Left renal cortex interstitium (tissue), 4 donors: ENCODE measurements around the gene KLHL15. TPM values are rescaled to one million over a fixed set of nuclear protein-coding genes. Genes with fewer than 3 reads are reported as not detected.
"Not testable (repeated sequence)": the region's sequence is repeated elsewhere in the genome, so short reads cannot be mapped to it uniquely, and the experiment has no call there.

Experiments
- DNase-seq, 4 donors: peaks; one replicate each; pipeline ENCODE4 v3.0.0-alpha.2; 2013; ENCODE audit warnings: low read depth in 4 of 4, low spot score in 2 of 4, missing footprints in 1 of 4
- polyA plus RNA-seq, 4 donors: library from polyadenylated mRNA; unstranded; fragments of 120-200 nt; gene quantifications; one replicate each; pipeline ENCODE4 v1.2.1, GENCODE V29; 2013; ENCODE audit not compliant: insufficient read length in 4 of 4

The KLHL15 gene
- polyA plus RNA-seq, result 10 to 100 TPM; 12.9 to 16.2 (median 14.5) TPM

DNA sequence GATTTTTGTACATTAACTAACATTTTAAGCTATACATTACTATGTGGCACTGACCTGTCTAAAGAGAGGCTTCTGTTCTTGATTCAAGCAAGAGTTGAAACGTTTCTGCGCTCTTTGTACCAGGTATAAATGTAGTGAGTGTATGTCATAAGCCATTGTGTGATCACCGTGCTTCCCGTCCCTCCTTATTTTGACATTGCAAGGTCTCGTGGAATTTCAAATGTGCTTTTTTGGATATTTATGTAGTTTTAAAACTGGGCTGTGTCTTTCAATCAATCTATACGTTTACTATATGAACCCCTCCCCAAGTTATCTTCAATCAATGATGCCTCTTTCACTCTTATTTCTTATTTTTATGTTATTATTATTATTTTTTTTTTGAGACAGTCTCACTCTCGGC lies at the start of gene KLHL15:
Gene KLHL15, minus strand, starts transcription at position 101 of the 400 bp plus-strand sequence. CDS start 20,493 bp downstream, outside the sequence.
- DNase-seq, result no peak

GRCh38 chrX:24069877-24070276 lies 42.9 kb upstream of the KLHL15 start:
- DNase-seq, result no peak

DNA sequence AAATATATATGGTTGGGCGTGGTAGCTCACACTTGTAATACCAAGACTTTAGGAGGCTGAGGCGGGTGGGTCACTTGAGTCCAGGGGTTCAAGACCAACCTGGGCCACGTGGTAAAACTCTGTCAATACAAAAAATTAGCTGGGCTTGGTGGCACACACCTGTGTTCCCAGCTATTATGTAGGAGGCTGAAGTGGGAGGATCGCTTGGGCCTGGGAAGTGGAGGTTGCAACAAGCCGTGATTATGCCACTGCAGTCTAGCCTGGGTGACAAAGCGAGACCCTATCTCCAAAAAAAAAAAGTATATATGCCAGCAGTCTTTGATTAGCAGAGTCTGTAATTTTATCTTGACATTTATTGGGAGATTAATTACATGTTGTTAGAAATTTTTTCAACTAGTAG lies 36.5 kb upstream of the KLHL15 start:
- DNase-seq, result no peak

GRCh38 chrX:24055043-24055356 lies 28.0 kb upstream of the KLHL15 start:
- DNase-seq, result peak in 1 of 4 donors; percentile 3

- peak; percentile 75 to 82 (median 78) for DNase-seq
These were observed 27.4 kb upstream of the KLHL15 start, which contains the start of gene EIF2S3 for GRCh38 chrX:24054182-24055042. TSS of gene EIF2S3 (plus strand) at chrX:24054956. CDS start at chrX:24054969, 13 bp downstream.

- not testable (repeated sequence) for DNase-seq
These were observed 23.7 kb upstream of the KLHL15 start for GRCh38 chrX:24050522-24051318.

- not testable (repeated sequence) for DNase-seq
These were observed 22.7 kb upstream of the KLHL15 start for GRCh38 chrX:24049643-24050042.

GRCh38 chrX:24046060-24046459 lies 19.1 kb upstream of the KLHL15 start:
- DNase-seq, result not testable (repeated sequence)

GRCh38 chrX:24037729-24038128 lies 10.7 kb upstream of the KLHL15 start:
- no peak for DNase-seq

- DNase-seq, result no peak
These were observed 7.5 kb upstream of the KLHL15 start for GRCh38 chrX:24034485-24034884.

DNA sequence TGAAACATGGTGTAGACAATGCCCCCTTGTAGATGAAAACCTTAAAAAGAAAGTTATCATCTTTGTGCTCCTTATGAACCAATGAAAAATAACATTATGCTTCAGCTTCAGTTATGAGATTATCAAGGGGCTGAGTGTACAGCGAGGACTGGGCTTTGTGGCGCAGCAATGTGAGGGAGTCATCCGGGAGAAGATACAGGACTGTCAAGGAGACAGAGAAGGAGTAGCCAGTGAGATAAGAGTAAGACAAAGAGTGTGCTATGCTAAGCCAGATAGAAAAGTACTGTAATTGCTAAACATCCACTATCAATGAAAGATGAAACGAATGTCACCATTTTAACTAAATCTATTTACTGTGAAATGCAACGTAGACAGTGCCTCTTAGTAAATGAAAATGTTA lies 3.6 kb upstream of the KLHL15 start:
- DNase-seq, result no peak

DNA sequence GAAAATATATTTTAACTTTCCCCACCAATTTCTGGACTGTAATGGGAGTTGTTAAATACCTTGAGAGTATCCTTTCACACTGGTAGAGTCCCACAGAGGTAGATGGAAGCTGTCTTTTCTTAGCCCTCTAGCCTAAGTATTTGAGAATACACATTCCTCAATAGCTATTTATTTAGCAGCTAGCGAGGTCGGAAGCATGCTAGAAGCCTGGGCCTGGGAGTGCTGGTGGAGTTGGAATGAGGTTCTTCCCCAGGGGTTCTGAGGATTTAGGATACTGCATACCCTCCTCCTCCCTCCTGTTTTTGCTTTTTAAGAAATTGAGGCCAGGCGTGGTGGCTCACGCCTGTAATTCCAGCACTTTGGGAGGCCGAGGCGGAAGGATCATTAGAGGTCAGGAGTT lies 999 bp upstream of the KLHL15 start:
- DNase-seq, result no peak

DNA sequence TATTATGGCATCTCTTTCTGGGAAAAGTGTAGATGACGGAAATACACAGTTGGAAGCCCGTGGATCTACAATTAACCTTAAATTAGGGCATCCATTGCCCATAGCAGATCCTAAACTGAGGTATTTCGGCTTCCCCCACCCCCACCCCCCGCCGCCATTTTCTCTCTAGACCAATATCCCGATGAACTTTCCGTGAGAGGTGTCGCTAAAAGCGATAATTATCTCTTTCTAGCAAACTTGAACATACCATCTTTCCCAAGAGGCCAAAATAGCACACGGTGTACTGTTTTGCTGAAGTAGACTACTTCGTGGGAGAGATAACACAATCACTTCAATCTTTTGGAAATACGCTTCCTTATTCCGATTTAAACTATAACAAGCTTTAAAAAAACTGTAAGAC lies 554 bp downstream of the KLHL15 start:
- peak in 2 of 4 donors; percentile 15 to 21 for DNase-seq

DNA sequence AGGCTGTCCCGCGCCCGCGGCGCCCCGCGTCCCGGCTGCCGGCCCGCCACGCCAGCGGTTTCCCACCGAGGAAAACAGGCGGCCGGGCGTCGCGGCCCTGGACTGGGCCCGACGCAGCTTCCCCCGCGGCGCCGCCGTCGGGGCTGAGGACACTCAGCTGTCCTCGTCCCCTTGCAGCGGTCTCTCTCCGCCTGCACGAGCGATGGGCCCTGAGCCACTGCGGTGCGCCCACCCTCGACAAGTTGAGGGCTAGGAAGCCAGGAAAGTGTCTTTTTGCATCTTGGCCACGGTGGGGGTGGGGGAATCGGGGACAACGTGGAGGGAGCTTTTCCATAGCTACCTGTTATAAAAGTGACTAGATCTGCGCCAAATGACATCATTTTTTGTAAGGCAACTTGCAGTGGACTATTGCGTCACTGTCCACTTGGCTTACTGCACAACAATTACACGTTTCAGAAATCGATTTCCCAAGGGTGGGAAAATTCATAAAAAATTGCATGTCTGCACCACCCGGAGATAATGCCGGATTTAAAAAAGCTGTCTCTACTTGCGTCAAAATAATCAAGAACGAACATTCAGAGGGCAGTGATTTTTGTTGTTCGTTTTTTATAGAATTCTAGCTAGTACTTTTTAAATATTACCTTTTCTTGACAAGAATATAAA lies 1.1 kb downstream of the KLHL15 start:
- DNase-seq, result peak in 2 of 4 donors; percentile 37 to 47

- peak in 3 of 4 donors; percentile 21 to 79 (median 59) for DNase-seq
These were observed 1.9 kb downstream of the KLHL15 start for GRCh38 chrX:24024819-24025740.

DNA sequence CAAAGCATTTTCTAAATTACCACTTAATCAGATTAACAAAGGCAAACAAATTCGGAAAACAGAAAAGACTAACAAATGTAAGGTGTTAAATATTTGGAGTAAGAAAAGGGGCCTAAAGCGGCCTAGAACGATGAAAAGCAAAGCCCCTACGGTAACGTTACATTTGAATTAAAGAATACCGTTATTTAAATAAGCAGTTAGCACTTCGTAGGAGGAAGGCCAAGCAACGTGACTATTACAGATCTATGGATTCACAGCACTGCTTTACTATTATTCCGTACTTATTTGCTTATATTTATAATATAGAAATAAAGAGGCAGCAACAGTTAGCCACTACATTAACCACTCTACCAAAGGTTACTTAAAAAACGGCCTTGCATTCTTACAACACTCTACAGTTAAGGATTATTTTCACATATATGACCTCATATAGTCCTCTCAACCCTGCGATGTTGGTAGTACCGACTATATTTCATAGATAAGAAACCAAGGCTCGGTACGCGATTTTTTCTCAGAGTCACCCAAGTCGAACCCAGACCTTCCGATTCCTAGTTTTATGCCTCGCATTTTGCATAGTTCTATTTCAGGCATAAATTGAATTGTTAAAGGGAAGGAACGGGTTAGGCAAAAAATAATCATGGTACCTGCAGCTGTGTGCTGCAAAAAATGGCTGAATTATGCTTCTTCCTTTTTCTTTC lies 2.9 kb downstream of the KLHL15 start:
- peak in 2 of 4 donors; percentile 13 to 21 for DNase-seq

GRCh38 chrX:24023544-24023943 lies 3.4 kb downstream of the KLHL15 start:
- DNase-seq, result no peak

DNA sequence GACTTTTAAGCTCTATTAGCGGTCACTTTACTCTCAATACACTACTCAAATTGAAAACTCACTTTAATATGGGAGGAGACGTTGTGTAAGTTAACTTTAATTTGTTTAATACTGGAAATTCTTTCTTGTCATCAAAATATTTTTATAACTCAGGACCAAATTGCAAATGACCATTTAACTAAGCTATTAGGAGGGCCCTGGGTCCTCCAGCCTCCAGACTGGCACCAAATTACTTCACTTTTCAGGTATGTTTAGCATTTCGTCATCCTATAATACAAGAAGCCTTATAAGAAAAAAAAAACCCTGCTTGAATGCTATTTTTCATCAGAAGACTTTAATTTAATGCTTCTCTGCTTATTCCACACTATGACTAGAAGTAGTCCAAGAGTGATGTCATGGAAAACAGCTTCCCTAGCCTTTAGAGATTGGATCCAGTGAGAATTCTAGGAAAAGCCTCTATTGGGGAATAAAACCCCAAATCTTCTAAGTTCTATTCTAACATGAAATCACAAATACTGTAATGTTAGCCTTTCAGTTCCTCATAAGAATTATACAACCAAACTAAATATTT lies 6.6 kb downstream of the KLHL15 start:
- DNase-seq, result no peak

DNA sequence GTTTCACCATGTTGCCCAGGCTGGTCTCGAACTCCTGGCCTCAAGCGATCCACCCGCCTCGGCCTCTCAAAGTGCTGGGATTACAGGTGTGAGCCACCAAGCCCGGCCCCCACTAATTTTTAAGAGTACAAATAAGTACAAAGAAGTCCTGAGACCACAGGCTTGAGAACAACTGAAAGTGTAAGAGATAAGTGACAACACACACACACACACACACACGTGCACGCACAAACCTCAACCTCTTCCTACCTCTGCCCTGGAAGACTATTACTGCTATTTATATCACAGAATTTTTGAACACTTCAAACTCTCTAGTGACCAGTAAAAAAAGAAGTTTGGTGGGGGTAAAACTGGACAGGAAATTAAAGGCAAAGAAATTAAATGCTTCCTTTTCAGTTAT lies 7.5 kb downstream of the KLHL15 start:
- DNase-seq, result no peak
